Fibroblast of skin of left biceps (primary cell): Measurements from ENCODE around the gene LRR1.
"Not testable (repeated sequence)": the region's sequence is repeated elsewhere in the genome, so short reads cannot be mapped to it uniquely, and the experiment has no call there.

Experiments used
- DNase-seq, 2 experiments: peaks; one replicate each; pipeline ENCODE4 v3.0.0-alpha.2; 2013; ENCODE audit warnings: low read depth in 2 of 2

The LRR1 gene

GRCh38 chr14:49623941-49624839 lies 25.4 kb downstream of the LRR1 start:
- no peak for DNase-seq

GRCh38 chr14:49633640-49634546 lies 35.2 kb downstream of the LRR1 start:
- DNase-seq = peak; percentile 82 to 86

- DNase-seq = peak; percentile 16 to 30
These were observed 36.0 kb downstream of the LRR1 start, which contains the start of gene DNAAF2 for GRCh38 chr14:49634547-49635334. TSS of gene DNAAF2 (minus strand) at chr14:49635244. CDS start at chr14:49635149, 95 bp downstream.

- DNase-seq = no peak
These were observed 38.1 kb downstream of the LRR1 start for GRCh38 chr14:49636866-49637265.

GRCh38 chr14:49637534-49638078 lies 38.9 kb downstream of the LRR1 start:
- DNase-seq = no peak

- no peak for DNase-seq
These were observed 42.0 kb downstream of the LRR1 start for GRCh38 chr14:49640540-49641417.

- DNase-seq = no peak
These were observed 43.0 kb downstream of the LRR1 start for GRCh38 chr14:49641697-49642129.

- no peak for DNase-seq
These were observed 43.4 kb downstream of the LRR1 start for GRCh38 chr14:49642163-49642562.

- DNase-seq = no peak
These were observed 54.8 kb downstream of the LRR1 start for GRCh38 chr14:49653508-49653907.

- DNase-seq = no peak
These were observed 55.8 kb downstream of the LRR1 start for GRCh38 chr14:49654511-49654910.

- not testable (repeated sequence) for DNase-seq
These were observed 58.8 kb downstream of the LRR1 start for GRCh38 chr14:49657500-49657899.

- no peak for DNase-seq
These were observed 61.1 kb downstream of the LRR1 start for GRCh38 chr14:49659526-49660455.
